Heart left ventricle (tissue), 16 donors: Measurements from ENCODE around the gene FAM193B. TPM values are rescaled to one million over a fixed set of nuclear protein-coding genes. Genes with fewer than 3 reads are reported as not detected.

Source experiments
- ATAC-seq, 4 donors: fragments of 200-7000 bp; cut with Tn5 transposase; one replicate each; pipeline ENCODE4 v1.9.1; 2020 to 2022; ENCODE audit warnings: moderate library complexity in 4 of 4, mild to moderate bottlenecking in 3 of 4, moderate number of reproducible peaks in 1 of 4
- DNase-seq, 5 donors: peaks; one replicate each; pipeline ENCODE4 v3.0.0-alpha.2; 2020
- H3K27ac ChIP-seq, 12 donors: fragments of 200-600 bp; sonication (generic) in 4 of 12; one replicate each; pipeline versions ENCODE4 v1.5.0 to v1.8.0; 2016 to 2022; ENCODE audit warnings: mild to moderate bottlenecking in 2 of 12
- H3K27me3 ChIP-seq, 9 donors: fragments of 200-600 bp; sonication (generic) in 2 of 9; one replicate each; pipeline versions ENCODE4 v1.5.1 to v1.8.0; 2016 to 2022; ENCODE audit warnings: mild to moderate bottlenecking in 3 of 9
- H3K36me3 ChIP-seq, 9 donors: fragments of 200-600 bp; sonication (generic) in 2 of 9; one replicate each; pipeline versions ENCODE4 v1.5.0 to v1.8.0; 2018 to 2022; ENCODE audit warnings: mild to moderate bottlenecking in 2 of 9
- H3K4me1 ChIP-seq, 12 donors: fragments of 200-600 bp; sonication (generic) in 4 of 12; one replicate each; pipeline versions ENCODE4 v1.5.0 to v1.8.0; 2016 to 2022; ENCODE audit warnings: mild to moderate bottlenecking in 3 of 12
- H3K4me3 ChIP-seq, 12 donors: fragments of 200-600 bp; sonication (generic) in 4 of 12; one replicate each; pipeline versions ENCODE4 v1.5.0 to v1.8.0; 2017 to 2022; ENCODE audit warnings: mild to moderate bottlenecking in 9 of 12, moderate library complexity in 4 of 12
- H3K9me3 ChIP-seq, 12 donors: fragments of 200-600 bp; sonication (generic) in 4 of 12; one replicate each; pipeline versions ENCODE4 v1.5.0 to v1.8.0; 2016 to 2022; ENCODE audit warnings: mild to moderate bottlenecking in 1 of 12
- POLR2A ChIP-seq, 2 donors: fragments of 450-650 bp; IDR thresholded peaks; one replicate each; pipeline ENCODE4 v1.6.1; 2017; ENCODE audit warnings: antibody characterized with exemption in 2 of 2, mild to moderate bottlenecking in 2 of 2, moderate library complexity in 2 of 2
- WGBS, 4 donors: extraction: QIAGEN DNeasy Blood & Tissue Kit in 2 of 4; methylation state at CpG; one replicate each; pipeline versions ENCODE4 v1.1.5 to v1.1.7; 2013 to 2018; 5-methylcytosine and 5-hydroxymethylcytosine counted together
- intact Hi-C, 10 donors: fragments of 100-400 bp; cut with DNase I; formaldehyde crosslinking; loops; one replicate each; pipeline versions ENCODE4 v1.11.1 to v1.14.2; 2022
- polyA plus RNA-seq, 2 donors: library from polyadenylated mRNA; stranded (reverse); fragments of 200-250 nt; gene quantifications; one replicate each; pipeline ENCODE4 v1.2.3, GENCODE V29; 2013
- total RNA-seq, 9 donors: library from RNA; depleted of rRNA in 2 of 9; stranded (reverse); fragments of >200 nt in 2 of 9; fragmentation: NEBNext Ultra II Directional in 3 of 9; extraction: Animal tissue kit (Norgen Biotek cat#: 25700) in 3 of 9; gene quantifications; one replicate each; pipeline versions ENCODE4 v1.1.0 to v1.2.4, GENCODE V29; 2016 to 2023
- TF ChIP-seq, protein P1 (sequence below), 12 donors: fragments of 200-600 bp; sonication (generic) in 4 of 12; IDR thresholded peaks; one replicate each; pipeline versions ENCODE4 v1.5.0 to v1.8.0; 2018 to 2022; ENCODE audit warnings: antibody characterized with exemption in 12 of 12, mild to moderate bottlenecking in 5 of 12
- donor health status: ischemic (EF 13 %, LVEDD 7.1; RV severe dilation, severe dysfunction).
- donor health status: healthy with polysubstance abuse.
- donor health status: DM: no; HTN: yes; CAD: no.
- donor health status: DM: no; HTN: no; CAD: no.
- donor health status: ischemic (EF 25% LVEDD 6.9; RV normal size, moderate dysfunction).
- donor health status: ischemic (EF 25% LVEDD 5.7; RV mildly dilated, moderate dysfunction).
- donor health status: healthy.
- donor health status: DM: yes; HTN: yes; CAD: no.
- donor health status: ischemic (EF 35%, LVEDD 5.7; RV mildly dilated, moderate dysfunction).
- donor health status: nonischemic (EF 11% LVEDD 7.7; RV severe dilation, severe dysfunction).
- donor health status: DM: yes; HTN: yes; CAD: no.
- donor health status: PGD.
- donor health status: ischemic (EF 29% LVEDD 5.4; RV normal size, mild dysfunction).
- donor health status: nonischemic (EF 23%, LVEDD 6.1; RV moderate dilation, normal function).

FAM193B gene
- total and polyA plus RNA-seq, 11 donors, result 13.1 to 58.9 (median 20.2) TPM

DNA sequence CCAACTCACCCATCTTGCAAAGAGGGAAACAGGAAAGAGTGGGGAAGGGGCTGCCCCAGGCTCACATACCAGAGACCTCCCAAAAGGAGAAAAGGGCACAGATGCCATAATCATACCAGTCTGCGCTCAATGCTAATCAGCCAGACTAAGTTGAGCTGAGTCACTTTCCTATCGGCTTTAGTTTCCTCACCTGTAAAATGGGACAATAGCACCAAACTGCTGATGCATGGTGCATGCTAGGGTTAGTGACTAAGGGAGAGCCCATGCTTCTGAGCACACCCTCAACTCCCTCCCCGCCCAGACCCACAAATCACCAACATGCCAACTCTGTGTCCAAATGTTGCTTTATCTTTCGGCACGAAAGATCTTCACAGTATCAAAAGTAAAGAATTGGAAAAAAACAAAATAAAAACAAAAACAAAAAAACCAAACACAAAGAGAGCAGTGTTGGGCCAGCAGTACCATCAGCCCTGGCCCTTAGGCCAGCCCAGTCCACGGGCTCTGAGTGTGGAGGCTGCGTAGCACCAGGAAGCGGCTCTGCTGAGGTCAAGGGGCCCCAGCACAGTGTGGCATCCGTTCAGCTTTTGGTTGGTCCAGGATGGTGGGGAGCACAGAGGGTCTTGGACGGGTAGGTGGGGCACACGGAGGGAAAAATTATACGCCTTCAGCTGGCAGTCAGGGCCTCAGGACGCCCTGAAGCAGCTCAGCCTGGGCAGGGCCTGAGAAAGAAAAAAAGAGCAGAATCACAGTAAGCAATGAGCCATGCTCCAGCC, 34.7 kb downstream of the FAM193B start:
- no peak for TF ChIP-seq POLR2A (IDR thresholded peaks at IDR 0.05)
- TF ChIP-seq, protein P1, sequence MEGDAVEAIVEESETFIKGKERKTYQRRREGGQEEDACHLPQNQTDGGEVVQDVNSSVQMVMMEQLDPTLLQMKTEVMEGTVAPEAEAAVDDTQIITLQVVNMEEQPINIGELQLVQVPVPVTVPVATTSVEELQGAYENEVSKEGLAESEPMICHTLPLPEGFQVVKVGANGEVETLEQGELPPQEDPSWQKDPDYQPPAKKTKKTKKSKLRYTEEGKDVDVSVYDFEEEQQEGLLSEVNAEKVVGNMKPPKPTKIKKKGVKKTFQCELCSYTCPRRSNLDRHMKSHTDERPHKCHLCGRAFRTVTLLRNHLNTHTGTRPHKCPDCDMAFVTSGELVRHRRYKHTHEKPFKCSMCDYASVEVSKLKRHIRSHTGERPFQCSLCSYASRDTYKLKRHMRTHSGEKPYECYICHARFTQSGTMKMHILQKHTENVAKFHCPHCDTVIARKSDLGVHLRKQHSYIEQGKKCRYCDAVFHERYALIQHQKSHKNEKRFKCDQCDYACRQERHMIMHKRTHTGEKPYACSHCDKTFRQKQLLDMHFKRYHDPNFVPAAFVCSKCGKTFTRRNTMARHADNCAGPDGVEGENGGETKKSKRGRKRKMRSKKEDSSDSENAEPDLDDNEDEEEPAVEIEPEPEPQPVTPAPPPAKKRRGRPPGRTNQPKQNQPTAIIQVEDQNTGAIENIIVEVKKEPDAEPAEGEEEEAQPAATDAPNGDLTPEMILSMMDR (IDR thresholded peaks at IDR 0.05), result no peak
- intact Hi-C loops, result loop anchor here in 3 of 10 donors (5.0 to 10.0 kb wide), 2 partner anchors 33 to 75 kb away; partner anchors contain the start of genes TMED9 (in 2 of the 3) and FAM193B (in 1 of the 3)
- DNase-seq, result peak in 1 of 5 donors; percentile 18
- Histone ChIP-seq H3K27ac (no peak overlapping the region), H3K4me3 (no peak overlapping the region), H3K27me3 (no peaks in the 10 kb centered on the region), H3K9me3 (no peaks in the 10 kb centered on the region), H3K36me3 (peaks cover 2 to 70% (median 61%) of the 10 kb centered on the region in 9 donors), H3K4me1 (peaks cover 0 to 33% (median 15%) of the 10 kb centered on the region in 12 donors)
- ATAC-seq, result no peak
- 77 to 93% (median 83%) methylated on average over 13 of the region's 13 CpGs for WGBS, 4 donors

DNA sequence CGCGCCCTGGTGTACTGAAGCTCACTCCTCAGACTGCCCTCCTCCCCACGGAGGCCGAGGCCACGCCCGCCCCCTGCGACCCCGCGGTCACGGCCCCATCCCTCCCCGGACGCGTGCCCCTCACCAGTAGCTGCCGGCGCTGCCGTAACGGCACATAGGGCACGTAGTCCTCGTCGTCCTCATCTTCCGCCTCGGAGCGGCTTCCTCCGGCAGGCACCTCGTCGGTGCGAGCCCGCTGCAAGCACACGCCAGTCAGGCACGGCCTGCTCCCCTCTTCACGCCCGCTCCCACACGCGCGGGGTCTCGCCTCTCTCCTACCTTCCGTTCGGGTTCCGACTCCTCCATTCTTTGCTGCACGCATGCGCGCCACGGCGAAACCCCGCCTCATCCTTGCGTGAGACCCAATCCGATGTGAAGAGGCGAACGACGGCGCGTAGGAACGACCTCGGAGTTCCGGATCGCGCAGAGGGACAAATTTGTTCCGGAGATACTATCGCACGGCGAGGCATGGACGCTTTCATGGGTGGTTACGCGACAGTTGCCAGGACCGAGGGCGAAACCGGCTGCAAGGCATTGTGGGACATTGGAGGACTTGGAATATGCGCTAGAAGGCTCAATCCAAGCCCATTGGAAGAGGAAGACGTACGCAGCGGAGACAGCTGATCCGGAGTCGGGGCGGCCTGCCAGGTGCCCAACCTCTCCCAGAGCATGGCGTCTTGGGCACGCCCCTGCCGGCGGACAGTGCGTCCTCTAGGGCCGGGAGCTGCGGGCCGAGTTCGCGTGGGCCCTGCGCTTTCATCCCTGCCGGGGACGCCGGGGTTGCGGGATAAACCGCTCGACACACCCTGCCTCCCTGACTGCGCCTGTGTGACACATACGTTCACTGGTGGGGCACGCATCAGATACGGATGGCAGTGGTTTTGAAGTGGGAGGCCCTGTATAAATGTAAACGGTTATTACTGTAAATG, 37.5 kb downstream of the FAM193B start, which contains the start of gene DDX41:
Gene DDX41 (minus strand): TSS at position 361 of the 968 bp plus-strand sequence. CDS start 16 bp downstream, at position 345.
- Histone ChIP-seq H3K9me3 (no peaks in the 10 kb centered on the region), H3K27ac (peak within 1 kb of the TSS; percentile 79 to 94 (median 89)), H3K4me3 (peak within 1 kb of the TSS; percentile 61 to 100 (median 88)), H3K4me1 (peaks cover 0 to 33% (median 15%) of the 10 kb centered on the region in 12 donors), H3K27me3 (no peaks in the 10 kb centered on the region), H3K36me3 (peaks cover 7 to 70% (median 60%) of the 10 kb centered on the region in 9 donors)
- 0 to 1% (median 0%) methylated on average over 50 to 96 of the region's 96 CpGs for WGBS, 4 donors
- DNase-seq, result peak; percentile 97 to 99 (median 98)
- intact Hi-C loops, result loop anchor here in 3 of 10 donors (5.0 to 10.0 kb wide), 2 partner anchors 35 to 78 kb away; partner anchors contain the start of genes TMED9 (in 2 of the 3) and FAM193B (in 1 of the 3)
- TF ChIP-seq POLR2A (IDR thresholded peaks at IDR 0.05), result peak in 1 of 2 donors; percentile 66
- TF ChIP-seq, protein P1 (IDR thresholded peaks at IDR 0.05), result peak in 4 of 12 donors; percentile 8 to 20 (median 13)
- peak; percentile 91 to 95 (median 92) for ATAC-seq

DNA sequence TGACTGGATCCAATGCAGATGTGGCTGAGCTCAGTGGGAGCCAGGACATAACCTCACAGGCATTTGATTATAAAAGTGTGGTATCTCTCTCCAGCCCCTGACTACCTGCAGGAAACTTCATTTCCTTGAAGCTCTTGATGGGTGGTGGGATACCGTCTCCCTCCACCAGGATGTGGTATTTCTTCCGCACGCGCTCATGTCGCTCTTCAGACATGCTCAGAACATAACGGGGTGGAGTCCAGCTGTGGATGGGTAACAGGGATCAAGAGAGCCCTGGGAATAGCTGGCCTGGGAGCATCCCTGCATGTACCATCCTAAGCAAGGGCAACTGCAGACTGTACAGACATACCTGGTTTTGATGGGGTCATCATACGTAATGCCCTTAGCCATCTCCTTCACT, 38.8 kb downstream of the FAM193B start:
- H3K36me3 ChIP-seq, result peaks cover 7 to 70% (median 59%) of the 10 kb centered on the region in 9 donors
- peaks cover 0 to 33% (median 15%) of the 10 kb centered on the region in 12 donors for H3K4me1 ChIP-seq
- ATAC-seq (no peak), DNase-seq (no peak)
- H3K27me3 ChIP-seq, result no peaks in the 10 kb centered on the region
- TF ChIP-seq POLR2A (IDR thresholded peaks at IDR 0.05), result no peak
- TF ChIP-seq, protein P1 (IDR thresholded peaks at IDR 0.05), result no peak
- 82 to 90% (median 87%) methylated on average over 7 of the region's 7 CpGs for WGBS, 4 donors
- H3K4me3 ChIP-seq, result peak overlapping the region in 9 of 12 donors; percentile 75 to 100 (median 91)
- no peak overlapping the region for H3K27ac ChIP-seq
- H3K9me3 ChIP-seq, result no peaks in the 10 kb centered on the region
- intact Hi-C loops, result loop anchor here in 3 of 10 donors (5.0 to 10.0 kb wide), 2 partner anchors 37 to 79 kb away; partner anchors contain the start of genes TMED9 (in 2 of the 3) and FAM193B (in 1 of the 3)
